K562 (cell line): ENCODE data around the gene CCDC82. TPM values are rescaled to one million over a fixed set of nuclear protein-coding genes. Genes with fewer than 3 reads are reported as not detected.

Experiments
- ARNT ChIP-seq, 2 experiments: fragments of 450-650 bp; IDR thresholded peaks; 2 replicates each; pipeline ENCODE4 v1.6.1; 2016; ENCODE audit warnings: mild to moderate bottlenecking in 1 of 2
- BHLHE40 ChIP-seq: IDR thresholded peaks from 2 replicates; pipeline ENCODE4 v1.6.1; 2011; ENCODE audit warnings: low read length, improper control_type of control experiment
- CC2D1A ChIP-seq: fragments of 450-650 bp; IDR thresholded peaks from 2 replicates; pipeline ENCODE4 v1.6.1; 2017; ENCODE audit warnings: mild to moderate bottlenecking
- CHD1 ChIP-seq: fragments of 200-600 bp; sonication (generic); IDR thresholded peaks from one replicate; pipeline ENCODE4 v1.6.1; 2012; ENCODE audit warnings: mild to moderate bottlenecking, moderate library complexity, low read length, inconsistent platforms
- CTBP1 ChIP-seq: fragments of 450-650 bp; IDR thresholded peaks from 2 replicates; pipeline ENCODE4 v1.6.1; 2016; ENCODE audit warnings: borderline replicate concordance
- CXXC5 ChIP-seq: fragments of 250-450 bp; sonication (Bioruptor Pico); IDR thresholded peaks from 2 replicates; pipeline ENCODE4 v1.8.0; 2022; ENCODE audit warnings: inconsistent platforms, mild to moderate bottlenecking, moderate library complexity
- EP300 ChIP-seq: IDR thresholded peaks from 2 replicates; pipeline ENCODE4 v1.6.1; 2012; ENCODE audit warnings: low read length, improper control_type of control experiment
- FOSL1 ChIP-seq: fragments of 200-800 bp; sonication (Bioruptor generic); conservative IDR thresholded peaks from 2 replicates; pipeline ENCODE4 v1.6.1; 2016; ENCODE audit warnings: missing genetic modification characterization, missing compliant biosample characterization
- JUN ChIP-seq, 2 experiments: sonication (generic) in 1 of 2; formaldehyde crosslinking in 1 of 2; IDR thresholded peaks; 2 replicates each; pipeline versions ENCODE4 v1.6.1 to v1.8.0; 2012 to 2022; ENCODE audit warnings: borderline replicate concordance in 2 of 2, mild to moderate bottlenecking in 2 of 2, improper control_type of control experiment in 1 of 2, low read depth in 1 of 2, low read length in 1 of 2, missing genetic modification reagents in 1 of 2
- JUND ChIP-seq, 2 experiments: IDR thresholded peaks; 2 replicates in 1 of 2; 3 replicates in 1 of 2; pipeline ENCODE4 v1.6.1; 2011; ENCODE audit warnings: borderline replicate concordance in 2 of 2, low read depth in 2 of 2, low read length in 2 of 2, improper control_type of control experiment in 1 of 2, missing biosample characterization in 1 of 2, missing genetic modification characterization in 1 of 2, missing genetic modification reagents in 1 of 2
- LCOR ChIP-seq: sonication (generic); formaldehyde crosslinking; IDR thresholded peaks from 2 replicates; pipeline ENCODE4 v1.8.0; 2022; ENCODE audit warnings: mild to moderate bottlenecking, missing genetic modification reagents
- MBD2 ChIP-seq: sonication (generic); IDR thresholded peaks from 2 replicates; pipeline ENCODE4 v1.6.1; 2016; ENCODE audit warnings: low read depth, borderline replicate concordance
- NFE2 ChIP-seq: IDR thresholded peaks from 2 replicates; pipeline ENCODE4 v1.6.1; 2014; ENCODE audit warnings: antibody characterized with exemption, low read depth
- OTX1 ChIP-seq: fragments of 450-650 bp; formaldehyde crosslinking; IDR thresholded peaks from 2 replicates; pipeline ENCODE4 v1.4.0; 2022; ENCODE audit warnings: mild to moderate bottlenecking
- RB1 ChIP-seq: fragments of 450-650 bp; IDR thresholded peaks from 2 replicates; pipeline ENCODE4 v1.6.1; 2017; ENCODE audit warnings: low read depth, mild to moderate bottlenecking
- TBL1XR1 ChIP-seq, 2 experiments: IDR thresholded peaks; 2 replicates each; pipeline ENCODE4 v1.6.1; 2012; ENCODE audit warnings: improper control_type of control experiment in 2 of 2, low read length in 2 of 2, mild to moderate bottlenecking in 1 of 2
- ZC3H11A ChIP-seq: IDR thresholded peaks from 2 replicates; pipeline ENCODE4 v1.6.1; 2012; ENCODE audit warnings: low read depth, low read length, improper control_type of control experiment
- ZFP1 ChIP-seq: fragments of 450-650 bp; formaldehyde crosslinking; IDR thresholded peaks from 2 replicates; pipeline ENCODE4 v1.4.0; 2020; ENCODE audit warnings: mild to moderate bottlenecking, mixed read lengths
- ZFP30 ChIP-seq: fragments of 250-450 bp; sonication (Bioruptor Pico); IDR thresholded peaks from 2 replicates; pipeline ENCODE4 v1.8.0; 2022; ENCODE audit warnings: moderate library complexity, mild to moderate bottlenecking, inconsistent platforms, borderline replicate concordance
- ZNF586 ChIP-seq: fragments of 450-650 bp; formaldehyde crosslinking; conservative IDR thresholded peaks from 2 replicates; pipeline ENCODE4 v1.4.0; 2020; ENCODE audit warnings: mild to moderate bottlenecking, moderate library complexity
- polyA plus RNA-seq, 8 experiments: library from polyadenylated mRNA; depleted of rRNA in 4 of 8; stranded (reverse) in 5 of 8; unstranded in 3 of 8; fragments of >200 nt; fragmentation: Nextera tagmentation in 2 of 8; fragmentation: Illumina TruSeq in 1 of 8; extraction: Ambion mirVana in 2 of 8; extraction: Trizol in 1 of 8; gene quantifications; 2 replicates each; pipeline versions ENCODE4 v1.2.1 to v1.2.3, GENCODE V29; 2011 to 2014; ENCODE audit warnings: inconsistent platforms in 1 of 8, missing spikeins in 1 of 8
- total RNA-seq, 7 experiments: library from RNA; depleted of rRNA in 6 of 7; stranded (reverse); fragments of >200 nt in 6 of 7; fragmentation: Illumina TruSeq in 2 of 7; extraction: Trizol in 2 of 7; gene quantifications; 2 replicates each; pipeline versions ENCODE4 v1.2.1 to v1.2.3, GENCODE V29; 2011 to 2021; ENCODE audit warnings: low replicate concordance in 1 of 7
- TF ChIP-seq, protein P1 (sequence below): fragments of 450-650 bp; formaldehyde crosslinking; IDR thresholded peaks from 2 replicates; pipeline ENCODE4 v1.4.0; 2020; ENCODE audit warnings: mild to moderate bottlenecking, moderate library complexity
- TF ChIP-seq, protein P2 (sequence below): sonication (generic); IDR thresholded peaks from 2 replicates; pipeline ENCODE4 v1.6.1; 2016
- TF ChIP-seq, protein P3 (sequence below): fragments of 450-650 bp; formaldehyde crosslinking; conservative IDR thresholded peaks from 2 replicates; pipeline ENCODE4 v1.4.0; 2022; ENCODE audit warnings: mild to moderate bottlenecking, missing genetic modification characterization

The CCDC82 gene
- total and polyA plus RNA-seq, 9 of the 15 experiments (the other 6 are each of a cell fraction or from before 2014, with no cell fraction given), result 12.5 to 51.3 (median 24.5) TPM

DNA sequence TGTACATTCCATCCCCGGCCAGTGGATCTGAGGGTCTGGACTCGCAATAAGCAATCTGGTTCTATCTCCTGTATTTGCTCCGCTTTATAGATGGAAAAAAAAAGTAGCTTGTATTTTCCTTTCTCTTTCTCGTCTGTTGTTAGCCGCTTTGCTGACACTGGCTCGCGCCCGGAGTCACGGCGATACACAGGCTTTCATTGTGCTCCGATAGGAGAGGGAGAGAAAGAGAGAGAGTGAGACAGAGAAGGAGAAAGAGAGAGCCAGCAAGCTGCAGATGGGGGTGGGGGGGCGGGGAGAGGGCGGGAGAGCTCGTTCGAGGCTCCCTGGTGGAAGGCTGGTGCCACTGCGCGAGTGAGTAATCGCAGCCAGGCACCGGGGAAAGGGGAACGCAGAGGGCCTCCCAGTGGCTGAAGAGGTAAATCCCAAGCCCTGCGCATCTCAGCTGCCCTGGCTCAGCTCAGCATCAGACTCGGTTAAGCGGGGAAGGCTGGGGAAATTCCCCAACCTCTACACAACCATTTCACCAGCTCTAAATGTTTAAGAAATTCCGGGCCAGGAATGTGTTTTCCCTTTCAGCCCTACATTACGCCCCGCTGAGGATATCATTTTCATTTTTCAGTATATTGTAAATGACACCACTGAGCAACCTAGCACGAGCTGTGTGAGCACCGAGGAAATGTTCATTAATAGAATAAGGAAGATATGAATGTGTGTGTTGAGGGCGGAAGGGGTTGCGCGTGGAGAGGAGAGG is 46.6 kb downstream of the CCDC82 start, which contains the start of gene MAML2 (continued):
- no peak for TF ChIP-seq ZFP1
- TF ChIP-seq FOSL1, result peak; percentile 80
- TF ChIP-seq EP300, result peak; percentile 54; the same call in 1 of the 2 replicates
- no peak for TF ChIP-seq OTX1 (CRISPR knock-in tag)
- TF ChIP-seq, protein P1, sequence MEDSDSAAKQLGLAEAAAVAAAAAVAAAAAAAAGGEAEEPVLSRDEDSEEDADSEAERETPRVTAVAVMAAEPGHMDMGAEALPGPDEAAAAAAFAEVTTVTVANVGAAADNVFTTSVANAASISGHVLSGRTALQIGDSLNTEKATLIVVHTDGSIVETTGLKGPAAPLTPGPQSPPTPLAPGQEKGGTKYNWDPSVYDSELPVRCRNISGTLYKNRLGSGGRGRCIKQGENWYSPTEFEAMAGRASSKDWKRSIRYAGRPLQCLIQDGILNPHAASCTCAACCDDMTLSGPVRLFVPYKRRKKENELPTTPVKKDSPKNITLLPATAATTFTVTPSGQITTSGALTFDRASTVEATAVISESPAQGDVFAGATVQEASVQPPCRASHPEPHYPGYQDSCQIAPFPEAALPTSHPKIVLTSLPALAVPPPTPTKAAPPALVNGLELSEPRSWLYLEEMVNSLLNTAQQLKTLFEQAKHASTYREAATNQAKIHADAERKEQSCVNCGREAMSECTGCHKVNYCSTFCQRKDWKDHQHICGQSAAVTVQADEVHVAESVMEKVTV (CRISPR knock-in tag), result peak; percentile 88
- TF ChIP-seq, protein P2, sequence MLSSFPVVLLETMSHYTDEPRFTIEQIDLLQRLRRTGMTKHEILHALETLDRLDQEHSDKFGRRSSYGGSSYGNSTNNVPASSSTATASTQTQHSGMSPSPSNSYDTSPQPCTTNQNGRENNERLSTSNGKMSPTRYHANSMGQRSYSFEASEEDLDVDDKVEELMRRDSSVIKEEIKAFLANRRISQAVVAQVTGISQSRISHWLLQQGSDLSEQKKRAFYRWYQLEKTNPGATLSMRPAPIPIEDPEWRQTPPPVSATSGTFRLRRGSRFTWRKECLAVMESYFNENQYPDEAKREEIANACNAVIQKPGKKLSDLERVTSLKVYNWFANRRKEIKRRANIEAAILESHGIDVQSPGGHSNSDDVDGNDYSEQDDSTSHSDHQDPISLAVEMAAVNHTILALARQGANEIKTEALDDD, result peak; percentile 58
- TF ChIP-seq NFE2, result 0 out of 2 replicates have a peak, but pooled peaks have one; percentile 3
- no peak for TF ChIP-seq ZNF586
- no peak for TF ChIP-seq ARNT (IDR thresholded peaks at IDR 0.05)
- no peak for TF ChIP-seq ZFP30 (CRISPR knock-in tag)
- TF ChIP-seq RB1, result peak; percentile 52; the same call in 1 of the 2 replicates
- 0 out of 2 replicates have a peak, but pooled peaks have one; percentile 63 for TF ChIP-seq LCOR
- TF ChIP-seq CXXC5 (CRISPR knock-in tag), result 0 out of 2 replicates have a peak, but pooled peaks have one; percentile 38
- no peak for TF ChIP-seq MBD2
- TF ChIP-seq ZC3H11A, result no peak; the same call in 1 of the 2 replicates
- TF ChIP-seq BHLHE40, result peak; percentile 41; the same call in 1 of the 2 replicates
- peak; percentile 79 for TF ChIP-seq JUND (IDR thresholded peaks at IDR 0.05; ENCODE audit: borderline replicate concordance, low read depth, low read length)
- no peak; the same call in 2 of the 3 replicates for TF ChIP-seq JUND (tag; IDR thresholded peaks at IDR 0.05; ENCODE audit: borderline replicate concordance, low read depth, low read length)
- TF ChIP-seq CHD1, result no peak
- TF ChIP-seq, protein P3, sequence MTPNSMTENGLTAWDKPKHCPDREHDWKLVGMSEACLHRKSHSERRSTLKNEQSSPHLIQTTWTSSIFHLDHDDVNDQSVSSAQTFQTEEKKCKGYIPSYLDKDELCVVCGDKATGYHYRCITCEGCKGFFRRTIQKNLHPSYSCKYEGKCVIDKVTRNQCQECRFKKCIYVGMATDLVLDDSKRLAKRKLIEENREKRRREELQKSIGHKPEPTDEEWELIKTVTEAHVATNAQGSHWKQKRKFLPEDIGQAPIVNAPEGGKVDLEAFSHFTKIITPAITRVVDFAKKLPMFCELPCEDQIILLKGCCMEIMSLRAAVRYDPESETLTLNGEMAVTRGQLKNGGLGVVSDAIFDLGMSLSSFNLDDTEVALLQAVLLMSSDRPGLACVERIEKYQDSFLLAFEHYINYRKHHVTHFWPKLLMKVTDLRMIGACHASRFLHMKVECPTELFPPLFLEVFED (CRISPR knock-in tag), result no peak
- TF ChIP-seq JUN (IDR thresholded peaks at IDR 0.05; ENCODE audit: borderline replicate concordance, low read depth, low read length), result 0 out of 2 replicates have a peak, but pooled peaks have one; percentile 47
- no peak for TF ChIP-seq JUN (CRISPR knock-in tag; IDR thresholded peaks at IDR 0.05; ENCODE audit: borderline replicate concordance)
- TF ChIP-seq CTBP1, result peak; percentile 48; the same call in 1 of the 2 replicates
- peak in 1 of 2 experiments; percentile 27; a peak in 1 of 4 replicates for TF ChIP-seq TBL1XR1 (IDR thresholded peaks at IDR 0.05; ENCODE audit: low read length in 2 of 2)
- TF ChIP-seq CC2D1A, result peak; percentile 82
